HepG2 (cell line): Measurements from ENCODE around the gene TLR9. TPM values are rescaled to one million over a fixed set of nuclear protein-coding genes. Genes with fewer than 3 reads are reported as not detected.

ENCODE experiments used
- ATAC-seq: fragments of 200-7000 bp; cut with Tn5 transposase; 3 replicates; pipeline ENCODE4 v1.9.1; 2020; ENCODE audit warnings: mild to moderate bottlenecking, moderate library complexity
- BruUV-seq: library from RNA; stranded (reverse); fragments of 400-500 nt; replicated peaks from 2 replicates; lab custom pipeline; 2021; lab: Mats Ljungman, UMichigan
- CTCF ChIA-PET: fragments of 300-600 bp; formaldehyde crosslinking; extraction: SDS; loops from one replicate; lab custom pipeline; 2021; ENCODE audit warnings: low total read pairs, inconsistent platforms, low intra/inter-chr PET ratio; lab: Yijun Ruan, JAX
- POLR2A ChIA-PET: fragments of 350-600 bp; sonication (Branson Sonifier 250); formaldehyde crosslinking; loops from one replicate; lab custom pipeline; 2020; ENCODE audit warnings: antibody characterized with exemption, inconsistent platforms; lab: Yijun Ruan, JAX
- DNase-seq: peaks from one replicate; pipeline ENCODE4 v3.0.0-alpha.2; 2015; ENCODE audit warnings: low spot score
- FAIRE-seq: peaks from 3 replicates; lab custom pipeline; 2011; peaks lifted over from hg19 to GRCh38; lab: Jason Lieb, UNC
- H2AFZ ChIP-seq: one replicate; pipeline ENCODE4 v1.6.1; 2011; ENCODE audit warnings: low read length, inconsistent platforms
- H3K27ac ChIP-seq: fragments of 300-600 bp; 3 replicates; pipeline ENCODE4 v1.8.0; 2011; ENCODE audit warnings: mixed run types, mild to moderate bottlenecking, mixed read lengths, low read length, inconsistent platforms; ENCODE audit not compliant: insufficient read depth; ENCODE audit errors: extremely low read length
- H3K27me3 ChIP-seq, 2 experiments: fragments of 200-600 bp in 1 of 2; 2 replicates in 1 of 2; 3 replicates in 1 of 2; pipeline versions ENCODE4 v1.6.0 to v1.8.0; 2011; ENCODE audit warnings: low read length in 2 of 2, mild to moderate bottlenecking in 2 of 2, moderate library complexity in 2 of 2, inconsistent platforms in 1 of 2; ENCODE audit not compliant: insufficient read depth in 2 of 2, control insufficient read depth in 1 of 2
- H3K36me3 ChIP-seq, 2 experiments: fragments of 200-600 bp in 1 of 2; replicated peaks in 1 of 2; 2 replicates in 1 of 2; 3 replicates in 1 of 2; pipeline versions ENCODE4 v1.5.1 to v1.8.0; 2011; ENCODE audit warnings: low read length in 2 of 2, inconsistent platforms in 1 of 2; ENCODE audit not compliant: insufficient read depth in 2 of 2, control insufficient read depth in 1 of 2
- H3K4me1 ChIP-seq: 2 replicates; pipeline ENCODE4 v1.5.1; 2012; ENCODE audit warnings: low read length, inconsistent platforms; ENCODE audit not compliant: insufficient read depth
- H3K4me2 ChIP-seq: 2 replicates; pipeline ENCODE4 v1.6.0; 2011; ENCODE audit warnings: low read depth, low read length, inconsistent platforms
- H3K4me3 ChIP-seq, 3 experiments: fragments of 200-600 bp in 1 of 3; sonication (generic), shearing (Covaris generic) in 1 of 3; replicated peaks in 1 of 3; 2 replicates each; pipeline ENCODE4 v1.5.1; 2011 to 2016; ENCODE audit warnings: low read length in 3 of 3, inconsistent platforms in 2 of 3, low read depth in 2 of 3, mild to moderate bottlenecking in 2 of 3, control low read depth in 1 of 3, mixed read lengths in 1 of 3; ENCODE audit not compliant: insufficient read depth in 1 of 3
- H3K79me2 ChIP-seq: one replicate; pipeline ENCODE4 v1.6.1; 2011; ENCODE audit warnings: low read length, inconsistent platforms; ENCODE audit not compliant: insufficient read depth
- H3K9ac ChIP-seq: 2 replicates; pipeline ENCODE4 v1.6.0; 2011; ENCODE audit warnings: mild to moderate bottlenecking, low read depth, low read length, inconsistent platforms; ENCODE audit not compliant: insufficient read depth
- H3K9me3 ChIP-seq: 2 replicates; pipeline ENCODE4 v1.5.1; 2012; ENCODE audit warnings: mild to moderate bottlenecking, low read length
- H4K20me1 ChIP-seq: 2 replicates; pipeline ENCODE4 v1.6.0; 2011; ENCODE audit warnings: inconsistent platforms, mild to moderate bottlenecking, low read length, moderate library complexity; ENCODE audit not compliant: insufficient read depth
- NFATC3 ChIP-seq: sonication (generic); formaldehyde crosslinking; IDR thresholded peaks from 2 replicates; pipeline ENCODE4 v1.5.1; 2020; ENCODE audit warnings: mild to moderate bottlenecking, missing genetic modification reagents
- ZNF510 ChIP-seq: sonication (generic); formaldehyde crosslinking; IDR thresholded peaks from 2 replicates; pipeline ENCODE4 v1.4.0; 2020; ENCODE audit warnings: low read depth, mild to moderate bottlenecking, missing genetic modification reagents
- ZNF619 ChIP-seq: sonication (generic); formaldehyde crosslinking; IDR thresholded peaks from 2 replicates; pipeline ENCODE4 v1.4.0; 2020; ENCODE audit warnings: mild to moderate bottlenecking, missing genetic modification reagents
- ZSCAN25 ChIP-seq: sonication (generic); formaldehyde crosslinking; IDR thresholded peaks from 2 replicates; pipeline ENCODE4 v1.8.0; 2022; ENCODE audit warnings: mild to moderate bottlenecking, missing genetic modification reagents
- WGBS: methylation state at CpG from one replicate; pipeline ENCODE4 v1.1.6; 2017; ENCODE audit warnings: low lambda C conversion rate; 5-methylcytosine and 5-hydroxymethylcytosine counted together
- in situ Hi-C: cut with HindIII; loops from 2 replicates; pipeline ENCODE4 v1.10.0; 2017; ENCODE audit warnings: low pct_unique_long_range_greater_than_20kb; ENCODE audit not compliant: extremely low pct_ligation_motif_present
- intact Hi-C: fragments of 100-400 bp; cut with micrococcal nuclease; formaldehyde crosslinking; loops from one replicate; pipeline ENCODE4 v1.10.0; 2022; ENCODE audit not compliant: unreplicated experiment
- polyA plus RNA-seq, 8 experiments: library from polyadenylated mRNA; depleted of rRNA in 3 of 8; stranded (reverse) in 7 of 8; unstranded in 1 of 8; fragments of >200 nt; fragmentation: Illumina TruSeq in 4 of 8; extraction: Trizol in 4 of 8; gene quantifications; 2 replicates each; pipeline versions ENCODE4 v1.2.1 to v1.2.3, GENCODE V29; 2011 to 2016; ENCODE audit warnings: low read depth in 4 of 8, missing spikeins in 1 of 8, mixed read lengths in 1 of 8; ENCODE audit not compliant: insufficient read depth in 1 of 8
- total RNA-seq, 5 experiments: library from RNA; depleted of rRNA; stranded (reverse); fragments of >200 nt; fragmentation: Illumina TruSeq; extraction: Trizol; gene quantifications; 2 replicates each; pipeline ENCODE4 v1.2.3, GENCODE V29; 2016; ENCODE audit warnings: low read depth in 1 of 5
- TF ChIP-seq, protein P1 (sequence below): sonication (generic); formaldehyde crosslinking; IDR thresholded peaks from 2 replicates; pipeline ENCODE4 v1.5.1; 2020; ENCODE audit warnings: mild to moderate bottlenecking, missing genetic modification reagents, borderline replicate concordance
- TF ChIP-seq, protein P2 (sequence below): sonication (generic); formaldehyde crosslinking; IDR thresholded peaks from 2 replicates; pipeline ENCODE4 v1.4.0; 2020; ENCODE audit warnings: mild to moderate bottlenecking, missing genetic modification reagents
- TF ChIP-seq, protein P3 (sequence below): sonication (generic); formaldehyde crosslinking; IDR thresholded peaks from 2 replicates; pipeline ENCODE4 v1.5.1; 2020; ENCODE audit warnings: missing genetic modification reagents, mild to moderate bottlenecking, borderline replicate concordance

Gene TLR9
- total and polyA plus RNA-seq, 2 of the 13 experiments (the other 11 are each of a cell fraction or from before 2014, with no cell fraction given) = not detected

DNA sequence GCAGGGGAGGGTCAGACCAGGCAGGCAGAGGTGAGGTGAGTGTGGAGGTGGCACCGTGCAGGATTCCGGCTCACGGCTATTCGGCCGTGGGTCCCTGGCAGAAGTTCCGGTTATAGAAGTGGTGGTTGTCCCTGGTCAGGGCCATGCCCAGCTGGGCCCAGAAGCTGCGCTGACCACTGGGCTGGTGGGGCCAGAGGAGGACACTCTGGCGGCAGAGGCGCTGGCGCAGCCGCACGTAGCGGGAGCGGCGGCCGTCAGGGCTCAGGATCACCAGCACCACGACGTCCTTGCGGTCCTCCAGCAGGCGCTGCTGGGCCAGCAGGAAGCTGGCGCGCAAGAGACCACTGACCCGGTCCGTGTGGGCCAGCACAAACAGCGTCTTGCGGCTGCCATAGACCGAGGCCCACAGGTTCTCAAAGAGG lies 4.3 kb downstream of the TLR9 start:
- H2AFZ ChIP-seq = no peak overlapping the region
- no peak overlapping the region for H3K4me2 ChIP-seq
- H3K4me1 ChIP-seq = peaks cover 46% of the 10 kb centered on the region
- in situ Hi-C loops = no loop called here
- no peaks in the 10 kb centered on the region for H4K20me1 ChIP-seq
- H3K27me3 ChIP-seq = peaks cover 1 to 12% of the 10 kb centered on the region in 2 experiments; a peak in 4 of 5 replicates
- FAIRE-seq = no peak
- no peaks in the 10 kb centered on the region for H3K36me3 ChIP-seq
- H3K4me3 ChIP-seq = no peak overlapping the region
- no TSS peak for BruUV-seq
- CTCF ChIA-PET = interaction anchor here (2.6 kb wide), 1 partner anchor 118 kb away, joined by 15 read pairs; no protein-coding TSS in a partner anchor
- WGBS = 86% methylated on average over 9 of the region's 27 CpGs
- H3K9ac ChIP-seq = no peak overlapping the region
- no peak for DNase-seq
- intact Hi-C loops = loop anchor here (2.0 to 5.0 kb wide), 2 partner anchors 70 to 116 kb away; no protein-coding TSS in a partner anchor
- H3K79me2 ChIP-seq = no peaks in the 10 kb centered on the region
- no peak overlapping the region for H3K27ac ChIP-seq
- TF ChIP-seq ZNF619 (CRISPR knock-in tag) = 0 out of 2 replicates have a peak, but pooled peaks have one; percentile 14
- TF ChIP-seq NFATC3 = no peak
- TF ChIP-seq, all 625 proteins: peak for 1
- H3K9me3 ChIP-seq = no peaks in the 10 kb centered on the region
- POLR2A ChIA-PET = interaction anchor here (0.9 to 3.5 kb wide), 7 partner anchors 16 to 225 kb away, joined by 3 to 12 read pairs (median 3); partner anchors contain the start of genes POC1A, RPL29 and WDR82
- no peak for ATAC-seq

DNA sequence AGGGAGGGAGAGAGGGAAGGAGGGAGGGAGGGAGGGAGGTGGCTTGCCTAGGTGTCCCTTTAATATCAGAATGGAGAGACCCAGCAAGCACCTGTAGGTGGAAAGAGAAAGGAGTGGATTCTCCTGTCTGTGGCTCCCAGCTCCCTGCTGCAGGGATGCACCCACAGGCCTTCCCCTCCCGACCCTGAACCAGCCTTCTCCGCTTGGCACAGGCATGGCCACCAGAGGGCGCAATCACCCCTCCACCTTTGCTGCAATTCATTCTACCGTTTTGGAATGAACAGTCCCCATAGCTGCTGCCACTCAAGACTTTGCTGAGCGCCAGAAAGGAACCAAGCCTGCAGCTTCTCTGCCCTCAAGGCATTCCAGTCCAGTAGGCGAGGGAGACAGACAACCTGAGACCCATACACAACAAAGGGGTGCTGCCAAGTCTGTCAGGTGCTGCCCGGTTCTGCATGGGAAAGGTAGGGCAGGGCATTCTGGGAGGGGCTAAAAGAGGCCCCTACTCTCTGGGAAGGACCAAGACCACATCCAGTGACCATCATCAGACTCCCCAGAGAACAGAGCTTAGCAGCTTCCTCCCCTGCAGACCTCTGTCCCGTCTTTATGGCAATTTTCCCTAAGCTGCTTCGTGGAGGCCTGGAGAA lies 4.9 kb downstream of the TLR9 start:
- Histone ChIP-seq H3K36me3 (no peaks in the 10 kb centered on the region), H3K4me3 (peak overlapping the region in 1 of 3 experiments; percentile 6; a peak in 1 of 6 replicates), H4K20me1 (no peaks in the 10 kb centered on the region), H3K9ac (no peak overlapping the region), H3K79me2 (no peaks in the 10 kb centered on the region), H3K4me2 (peak overlapping the region; percentile 61), H2AFZ (no peak overlapping the region), H3K27ac (no peak overlapping the region), H3K4me1 (peaks cover 45% of the 10 kb centered on the region), H3K27me3 (peaks cover 1 to 12% of the 10 kb centered on the region in 2 experiments; a peak in 4 of 5 replicates), H3K9me3 (no peaks in the 10 kb centered on the region)
- peak; percentile 49 for DNase-seq
- in situ Hi-C loops = no loop called here
- CTCF ChIA-PET = interaction anchor here (0.9 to 2.6 kb wide), 2 partner anchors 119 to 165 kb away, joined by 3 to 15 read pairs; no protein-coding TSS in a partner anchor
- peak; percentile 78 for ATAC-seq
- POLR2A ChIA-PET = interaction anchor here (0.9 to 3.5 kb wide), 11 partner anchors 9 to 225 kb away, joined by 3 to 12 read pairs (median 3); partner anchors contain the start of genes POC1A, RPL29 and WDR82
- WGBS = 3% methylated on average over 9 of the region's 9 CpGs
- BruUV-seq = no TSS peak
- FAIRE-seq = peak; percentile 84
- intact Hi-C loops = loop anchor here (2.0 to 5.0 kb wide), 2 partner anchors 70 to 117 kb away; no protein-coding TSS in a partner anchor
- TF ChIP-seq ZNF510 (CRISPR knock-in tag) (no peak), ZSCAN25 (CRISPR knock-in tag) (peak; percentile 59; the same call in 1 of the 2 replicates)
- TF ChIP-seq, protein P1, sequence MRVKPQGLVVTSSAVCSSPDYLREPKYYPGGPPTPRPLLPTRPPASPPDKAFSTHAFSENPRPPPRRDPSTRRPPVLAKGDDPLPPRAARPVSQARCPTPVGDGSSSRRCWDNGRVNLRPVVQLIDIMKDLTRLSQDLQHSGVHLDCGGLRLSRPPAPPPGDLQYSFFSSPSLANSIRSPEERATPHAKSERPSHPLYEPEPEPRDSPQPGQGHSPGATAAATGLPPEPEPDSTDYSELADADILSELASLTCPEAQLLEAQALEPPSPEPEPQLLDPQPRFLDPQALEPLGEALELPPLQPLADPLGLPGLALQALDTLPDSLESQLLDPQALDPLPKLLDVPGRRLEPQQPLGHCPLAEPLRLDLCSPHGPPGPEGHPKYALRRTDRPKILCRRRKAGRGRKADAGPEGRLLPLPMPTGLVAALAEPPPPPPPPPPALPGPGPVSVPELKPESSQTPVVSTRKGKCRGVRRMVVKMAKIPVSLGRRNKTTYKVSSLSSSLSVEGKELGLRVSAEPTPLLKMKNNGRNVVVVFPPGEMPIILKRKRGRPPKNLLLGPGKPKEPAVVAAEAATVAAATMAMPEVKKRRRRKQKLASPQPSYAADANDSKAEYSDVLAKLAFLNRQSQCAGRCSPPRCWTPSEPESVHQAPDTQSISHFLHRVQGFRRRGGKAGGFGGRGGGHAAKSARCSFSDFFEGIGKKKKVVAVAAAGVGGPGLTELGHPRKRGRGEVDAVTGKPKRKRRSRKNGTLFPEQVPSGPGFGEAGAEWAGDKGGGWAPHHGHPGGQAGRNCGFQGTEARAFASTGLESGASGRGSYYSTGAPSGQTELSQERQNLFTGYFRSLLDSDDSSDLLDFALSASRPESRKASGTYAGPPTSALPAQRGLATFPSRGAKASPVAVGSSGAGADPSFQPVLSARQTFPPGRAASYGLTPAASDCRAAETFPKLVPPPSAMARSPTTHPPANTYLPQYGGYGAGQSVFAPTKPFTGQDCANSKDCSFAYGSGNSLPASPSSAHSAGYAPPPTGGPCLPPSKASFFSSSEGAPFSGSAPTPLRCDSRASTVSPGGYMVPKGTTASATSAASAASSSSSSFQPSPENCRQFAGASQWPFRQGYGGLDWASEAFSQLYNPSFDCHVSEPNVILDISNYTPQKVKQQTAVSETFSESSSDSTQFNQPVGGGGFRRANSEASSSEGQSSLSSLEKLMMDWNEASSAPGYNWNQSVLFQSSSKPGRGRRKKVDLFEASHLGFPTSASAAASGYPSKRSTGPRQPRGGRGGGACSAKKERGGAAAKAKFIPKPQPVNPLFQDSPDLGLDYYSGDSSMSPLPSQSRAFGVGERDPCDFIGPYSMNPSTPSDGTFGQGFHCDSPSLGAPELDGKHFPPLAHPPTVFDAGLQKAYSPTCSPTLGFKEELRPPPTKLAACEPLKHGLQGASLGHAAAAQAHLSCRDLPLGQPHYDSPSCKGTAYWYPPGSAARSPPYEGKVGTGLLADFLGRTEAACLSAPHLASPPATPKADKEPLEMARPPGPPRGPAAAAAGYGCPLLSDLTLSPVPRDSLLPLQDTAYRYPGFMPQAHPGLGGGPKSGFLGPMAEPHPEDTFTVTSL (CRISPR knock-in tag) = no peak
- TF ChIP-seq, protein P2, sequence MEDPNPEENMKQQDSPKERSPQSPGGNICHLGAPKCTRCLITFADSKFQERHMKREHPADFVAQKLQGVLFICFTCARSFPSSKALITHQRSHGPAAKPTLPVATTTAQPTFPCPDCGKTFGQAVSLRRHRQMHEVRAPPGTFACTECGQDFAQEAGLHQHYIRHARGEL (CRISPR knock-in tag) = no peak
- TF ChIP-seq, protein P3, sequence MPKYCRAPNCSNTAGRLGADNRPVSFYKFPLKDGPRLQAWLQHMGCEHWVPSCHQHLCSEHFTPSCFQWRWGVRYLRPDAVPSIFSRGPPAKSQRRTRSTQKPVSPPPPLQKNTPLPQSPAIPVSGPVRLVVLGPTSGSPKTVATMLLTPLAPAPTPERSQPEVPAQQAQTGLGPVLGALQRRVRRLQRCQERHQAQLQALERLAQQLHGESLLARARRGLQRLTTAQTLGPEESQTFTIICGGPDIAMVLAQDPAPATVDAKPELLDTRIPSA (CRISPR knock-in tag) = no peak
